Activated T-cell treated with anti-CD3 and anti-CD28 coated beads for 4 hours (primary cell): ENCODE data around the gene IGF1R.
"Not testable (repeated sequence)": the region's sequence is repeated elsewhere in the genome, so short reads cannot be mapped to it uniquely, and the experiment has no call there.

Experiments used
- DNase-seq: peaks from one replicate; pipeline ENCODE4 v3.0.0-alpha.2; 2020

The IGF1R gene

DNA sequence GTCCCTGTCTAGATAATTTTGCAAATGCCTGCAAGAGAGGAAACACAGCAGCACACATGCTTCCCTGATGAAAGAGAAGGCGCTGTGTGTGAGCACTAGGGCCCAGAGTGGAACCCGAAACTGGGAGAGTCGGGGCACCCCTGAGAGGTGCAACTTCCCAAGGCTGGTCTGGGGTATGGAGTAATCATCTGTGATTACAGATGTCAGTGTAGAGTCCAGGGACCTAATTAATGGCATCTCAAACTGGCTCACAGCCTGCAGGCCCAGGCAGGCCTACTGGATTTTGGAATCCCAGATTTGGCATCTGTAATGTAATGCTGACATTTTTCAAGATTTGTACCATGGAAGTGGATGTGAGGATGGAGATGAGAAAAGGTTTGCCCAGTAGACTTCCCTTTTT, 329.8 kb downstream of the IGF1R start:
- no peak for DNase-seq

DNA sequence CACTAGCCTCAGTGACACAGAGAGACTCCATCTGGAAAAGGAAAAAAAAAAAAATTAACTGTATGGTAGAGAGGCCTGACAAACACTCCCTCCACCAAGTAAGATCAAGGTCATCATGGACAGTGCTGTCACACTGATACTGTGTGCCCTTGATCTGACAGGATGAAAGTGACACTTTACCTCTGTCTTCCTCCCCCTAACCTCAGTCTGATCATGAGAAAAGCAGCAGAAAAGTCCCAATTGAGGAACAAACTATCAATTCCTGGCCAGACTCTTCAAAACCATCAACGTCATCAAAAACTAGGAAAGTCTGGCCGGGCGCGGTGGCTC, 332.5 kb downstream of the IGF1R start:
- no peak for DNase-seq

DNA sequence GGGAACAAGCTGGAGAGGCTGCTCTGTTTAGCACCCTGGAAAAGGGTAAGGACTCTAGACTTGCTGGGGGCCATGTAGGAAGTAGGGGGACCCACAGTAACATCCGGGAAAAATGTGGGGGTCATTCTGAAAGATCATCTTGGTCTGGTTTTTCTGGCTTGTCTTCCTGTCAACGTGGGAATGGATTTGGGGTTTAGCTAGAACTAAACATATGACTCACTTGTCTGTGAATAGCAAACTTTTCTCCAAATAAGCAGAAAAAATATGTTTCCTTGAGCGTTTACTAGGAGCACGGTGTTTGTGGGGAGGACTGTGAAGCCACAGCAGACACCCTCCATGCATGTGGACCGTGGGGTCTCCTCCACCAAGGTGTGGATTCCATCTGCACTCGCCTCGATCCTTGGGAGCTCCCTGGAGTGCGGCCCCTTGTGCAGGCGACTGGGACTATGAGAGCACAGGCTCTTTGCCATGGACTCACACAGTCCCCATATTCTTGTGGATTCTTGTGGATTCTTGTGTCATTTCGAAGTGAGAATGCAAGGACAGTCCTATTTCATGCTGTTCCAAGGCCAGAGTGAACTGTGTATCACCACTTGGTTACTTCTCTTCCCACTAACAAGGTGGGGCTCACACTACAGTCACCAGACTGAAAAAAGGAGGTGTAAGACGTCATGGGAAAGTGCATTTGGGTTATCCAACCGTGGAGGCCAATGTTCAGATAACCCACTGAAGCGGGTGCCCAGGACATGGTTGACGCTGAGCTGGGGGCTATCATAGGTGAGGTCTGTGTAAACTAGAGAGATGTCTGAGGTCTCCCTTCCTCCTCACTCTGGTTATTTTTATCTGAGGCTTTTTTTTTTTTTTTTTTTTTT, 333.7 kb downstream of the IGF1R start:
- no peak for DNase-seq

DNA sequence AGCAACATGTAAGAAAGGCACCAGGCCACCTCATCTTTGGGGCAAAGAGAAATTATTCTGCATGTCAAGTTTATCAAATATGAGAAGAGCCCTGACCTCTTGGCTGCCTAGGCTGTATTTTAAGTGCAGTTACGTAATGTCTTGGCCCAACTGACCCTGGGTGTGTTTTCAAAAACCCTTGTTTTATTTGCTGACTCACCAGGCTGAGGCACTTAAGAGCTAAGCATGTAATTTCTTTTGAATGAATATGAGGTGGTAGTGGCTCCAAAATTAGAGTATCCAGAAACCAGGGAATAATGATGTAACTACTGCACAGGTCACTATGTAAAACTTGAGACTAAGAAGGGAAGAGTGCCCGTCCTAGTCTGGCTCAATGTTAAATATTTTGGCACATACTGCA, 335.0 kb downstream of the IGF1R start:
- DNase-seq, result no peak

DNA sequence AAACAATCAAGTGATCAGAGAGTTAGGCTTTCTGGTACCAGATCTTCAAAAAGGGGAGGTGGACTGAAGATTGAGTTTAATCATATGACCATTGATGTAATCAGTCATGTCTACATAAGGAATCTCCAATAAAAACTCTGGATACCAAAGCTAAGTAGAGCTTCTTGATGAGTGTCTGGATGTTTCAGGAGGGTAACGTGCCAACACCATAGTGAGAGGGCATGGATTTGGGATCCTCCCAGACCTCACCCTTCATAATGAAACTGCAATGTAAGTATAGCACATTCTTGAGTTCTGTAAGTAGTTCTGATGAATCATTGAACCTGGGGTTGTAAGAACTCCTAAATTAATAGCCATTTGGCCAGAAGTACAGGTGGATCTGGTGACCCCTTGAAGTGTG, 337.9 kb downstream of the IGF1R start:
- DNase-seq, result no peak

DNA sequence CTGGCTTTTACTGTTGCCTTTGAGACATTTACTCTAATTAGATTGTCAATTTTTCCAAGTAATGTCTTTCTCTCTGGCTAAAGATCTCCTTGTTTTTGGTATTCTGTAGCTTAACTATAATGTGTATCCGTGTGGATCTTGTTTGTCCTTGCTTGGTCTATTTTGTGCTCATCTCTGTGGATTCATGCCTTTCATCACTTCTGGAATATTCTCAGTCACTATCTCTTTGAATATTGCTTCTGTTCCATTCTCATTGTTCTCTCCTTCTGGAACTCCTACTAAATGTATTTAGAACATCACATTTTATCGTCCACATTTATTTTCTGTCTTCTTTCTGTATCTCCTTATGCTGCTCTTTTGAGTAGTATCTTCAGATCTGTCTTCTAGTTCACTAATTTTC, 346.6 kb downstream of the IGF1R start:
- no peak for DNase-seq

DNA sequence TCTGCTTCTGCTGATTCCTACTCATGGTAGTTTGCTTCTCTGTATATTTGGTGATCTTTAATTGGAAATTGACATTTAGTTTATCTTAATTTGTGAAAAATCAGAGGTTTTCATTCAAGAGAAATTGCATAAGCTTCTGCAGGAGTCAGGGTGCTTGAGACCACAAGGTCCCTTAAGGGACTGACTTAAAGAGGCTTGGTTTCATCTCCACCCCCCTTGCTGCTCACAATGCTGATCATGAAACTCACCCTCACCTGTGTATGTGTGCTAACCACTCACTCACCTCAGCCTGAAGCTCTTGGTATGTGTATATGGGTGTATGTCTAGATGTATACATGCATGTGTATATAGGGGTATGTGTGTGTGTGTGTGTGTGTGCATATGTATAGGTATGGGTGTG, 347.8 kb downstream of the IGF1R start:
- no peak for DNase-seq

DNA sequence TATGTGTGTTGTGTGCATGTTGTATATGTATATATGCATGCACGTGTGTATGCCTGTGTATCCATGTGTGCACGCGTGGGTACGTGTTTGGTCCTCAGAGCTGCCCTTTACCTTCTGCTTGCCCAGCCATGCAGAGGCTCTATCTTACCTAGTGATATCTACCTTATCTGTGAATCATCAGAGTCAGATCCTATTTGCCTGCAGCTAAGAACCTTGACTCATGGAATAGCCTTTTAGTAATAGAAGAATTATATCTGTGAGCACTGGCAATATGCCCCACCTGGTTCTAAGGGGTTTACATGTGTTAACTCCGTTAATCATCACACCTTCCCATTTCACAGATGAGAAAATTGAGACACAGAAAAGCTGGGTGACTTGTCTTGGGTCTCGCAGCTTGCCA, 348.3 kb downstream of the IGF1R start:
- DNase-seq, result no peak

DNA sequence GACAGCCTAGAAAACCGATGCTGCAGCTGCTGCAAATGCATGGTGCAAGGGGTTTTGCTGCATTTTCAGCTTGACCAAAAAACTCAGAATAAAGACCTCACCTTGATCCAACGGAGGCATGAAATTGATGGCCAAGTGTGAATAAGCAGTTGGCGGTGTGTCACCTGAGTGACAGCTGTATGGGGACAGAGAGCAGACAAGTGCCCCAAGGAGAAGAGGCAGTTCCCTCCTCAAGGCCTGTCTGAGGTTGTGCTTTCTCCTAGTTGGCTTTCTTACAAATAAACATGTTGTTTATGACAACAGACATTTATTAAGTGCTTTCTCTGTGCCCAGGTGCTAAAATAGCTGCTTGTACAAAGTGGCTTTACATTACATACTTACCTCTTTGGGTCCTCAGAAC, 349.0 kb downstream of the IGF1R start:
- DNase-seq, result no peak

DNA sequence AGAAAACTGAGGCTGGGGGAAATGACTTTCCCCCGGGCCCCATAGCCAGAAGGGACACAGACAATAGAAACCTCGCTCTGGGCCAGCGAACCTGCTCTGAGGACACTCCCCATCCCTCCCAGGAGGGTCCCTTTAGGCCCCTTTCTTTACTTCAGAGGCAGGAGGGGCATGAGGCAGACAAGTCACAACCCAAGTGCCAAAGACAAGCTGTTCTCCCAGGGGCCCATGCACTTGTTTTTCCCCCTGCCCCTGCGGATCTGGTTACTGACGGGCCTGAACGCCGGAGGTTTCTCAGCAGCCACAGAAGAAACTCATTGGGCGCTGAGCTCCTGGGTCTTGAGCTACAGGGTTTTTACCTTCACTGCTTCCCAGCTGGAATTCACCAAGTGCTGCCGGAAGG, 349.4 kb downstream of the IGF1R start:
- DNase-seq, result no peak

DNA sequence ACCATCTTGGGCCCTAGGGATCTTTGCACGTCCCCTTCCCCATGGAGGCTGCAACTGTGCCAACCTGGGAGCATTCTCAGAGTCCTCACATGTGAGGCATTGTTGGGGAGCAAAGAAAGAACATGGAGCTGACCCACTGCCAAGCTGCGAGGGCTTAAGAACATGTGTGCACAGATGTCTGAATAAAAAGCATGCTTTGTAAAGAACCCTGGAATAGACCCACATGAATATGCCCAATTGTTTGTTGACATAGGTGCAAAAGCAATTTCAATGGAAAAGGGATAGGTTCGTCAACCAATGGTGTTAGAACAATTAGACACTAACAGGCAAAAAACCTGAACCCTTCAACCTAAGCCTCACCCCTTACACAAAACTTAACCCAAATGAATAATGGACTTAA, 349.9 kb downstream of the IGF1R start:
- no peak for DNase-seq

DNA sequence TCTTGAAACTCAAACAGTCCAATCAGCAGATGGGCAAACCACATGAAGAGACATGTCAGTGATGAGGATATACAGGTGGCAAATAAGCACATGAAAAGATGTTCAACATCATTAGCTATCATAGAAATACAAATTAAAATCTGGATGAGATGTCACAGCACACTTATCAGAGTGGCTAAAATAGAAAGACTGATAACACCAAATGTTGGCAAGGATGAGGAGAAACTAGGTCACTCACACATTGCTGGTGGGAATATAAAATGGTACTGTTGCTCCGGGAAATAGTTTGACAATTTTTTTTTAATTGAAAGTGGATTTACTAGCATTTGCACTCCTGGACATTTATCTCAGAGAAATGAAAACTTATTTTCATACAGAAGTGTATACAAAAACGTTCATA, 350.9 kb downstream of the IGF1R start:
- no peak for DNase-seq

DNA sequence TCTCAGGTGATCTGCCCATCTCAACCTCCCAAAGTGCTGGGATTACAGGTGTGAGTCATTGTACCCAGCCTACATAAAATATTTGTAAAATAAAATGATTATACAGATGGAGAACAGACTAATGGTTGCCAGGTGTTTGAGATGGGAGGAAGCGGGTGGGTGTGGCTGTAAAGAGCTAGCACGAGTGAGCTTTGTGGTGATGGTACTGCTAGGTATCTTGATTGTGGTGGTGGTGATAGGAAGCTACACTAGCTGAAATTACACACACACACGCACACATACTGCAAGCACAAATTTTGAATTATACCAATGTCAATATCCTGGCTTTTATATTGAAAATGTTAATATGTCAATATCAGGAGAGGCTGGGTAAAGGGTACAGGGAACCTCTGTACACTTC, 353.9 kb downstream of the IGF1R start:
- DNase-seq, result no peak

DNA sequence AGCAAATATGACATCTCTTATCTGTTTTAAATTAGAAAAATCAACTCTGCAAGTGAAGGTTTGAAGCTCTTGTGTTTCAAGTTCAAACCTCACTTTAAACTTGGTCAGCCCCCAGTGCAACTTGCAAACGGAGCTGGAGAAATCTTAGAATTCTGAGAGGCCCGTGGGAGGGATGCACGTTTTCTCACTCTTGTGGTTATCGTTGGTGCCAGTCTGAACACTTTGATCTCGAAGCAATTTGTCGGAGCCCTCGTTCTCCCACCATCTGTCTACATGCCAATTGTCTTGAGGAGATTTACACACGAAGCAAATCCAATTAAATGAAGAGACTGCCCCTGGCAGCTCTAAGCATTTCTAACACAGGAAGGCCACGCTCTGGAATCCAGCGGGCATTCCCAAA, 355.0 kb downstream of the IGF1R start:
- not testable (repeated sequence) for DNase-seq

DNA sequence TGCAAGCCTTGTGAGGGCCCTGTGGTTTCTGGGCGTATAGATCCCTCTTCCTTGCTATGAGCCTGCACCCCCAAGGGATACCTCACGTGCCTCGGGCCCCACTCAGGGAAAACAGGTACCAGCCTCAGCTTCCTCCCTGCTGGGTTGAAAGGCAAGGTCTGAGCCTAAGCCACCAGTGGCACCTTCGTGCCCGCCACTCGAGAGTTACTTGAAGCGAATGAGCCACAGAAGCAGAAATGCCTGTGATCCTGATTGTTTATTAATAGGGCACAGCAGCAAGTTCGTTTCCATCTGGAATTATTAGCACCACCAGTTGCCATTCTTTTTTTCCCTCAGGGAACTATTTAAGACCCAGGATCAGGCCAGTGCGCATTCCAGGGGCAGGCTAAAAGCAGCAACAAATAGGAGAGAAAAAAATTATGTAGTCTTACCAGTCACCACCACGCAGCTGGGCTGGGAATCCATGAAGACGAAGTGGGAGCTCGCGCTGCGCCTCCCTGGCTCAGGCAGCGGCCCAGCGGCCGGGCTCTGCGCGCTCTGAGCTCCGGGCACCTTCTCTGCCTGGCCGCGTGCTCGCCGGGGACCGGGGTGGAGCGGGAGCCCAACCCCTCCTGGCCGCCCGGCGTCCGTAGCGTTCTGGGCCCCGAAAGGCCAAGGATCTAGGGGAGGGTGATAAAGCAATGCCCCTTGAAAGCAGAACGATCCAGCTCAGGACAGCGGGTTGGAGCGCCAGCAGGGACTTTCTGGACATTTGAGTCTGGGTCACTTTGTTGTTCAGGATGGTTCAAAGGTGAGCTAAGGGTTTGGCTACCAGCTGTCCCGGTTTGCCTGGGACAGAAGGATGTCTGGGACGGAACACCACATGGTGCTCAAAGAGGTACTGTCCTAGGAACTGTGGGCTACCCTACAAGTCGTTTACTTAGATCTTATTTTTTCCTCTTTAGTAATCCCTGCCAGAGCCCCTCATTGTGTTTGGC, 356.9 kb downstream of the IGF1R start:
- DNase-seq, result not testable (repeated sequence)

DNA sequence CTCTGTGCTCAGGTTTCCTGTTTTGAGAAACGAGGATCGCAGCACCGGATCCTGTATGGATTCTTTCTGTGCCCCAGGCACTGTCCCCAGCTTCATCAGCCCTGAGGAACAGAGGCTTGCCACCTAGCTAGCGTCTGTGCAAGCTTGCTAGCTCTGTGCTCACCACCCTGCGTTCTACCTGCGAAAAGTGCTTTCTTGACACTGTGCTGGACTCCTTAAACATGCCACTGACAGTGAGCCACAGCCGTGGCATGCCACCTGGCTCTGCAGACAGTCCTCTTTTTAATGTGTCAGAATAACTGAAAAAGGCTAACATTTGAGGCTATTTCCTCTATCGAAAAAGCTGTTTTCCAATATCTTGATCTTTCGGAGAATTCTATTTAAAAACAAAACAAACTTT, 357.8 kb downstream of the IGF1R start:
- no peak for DNase-seq

DNA sequence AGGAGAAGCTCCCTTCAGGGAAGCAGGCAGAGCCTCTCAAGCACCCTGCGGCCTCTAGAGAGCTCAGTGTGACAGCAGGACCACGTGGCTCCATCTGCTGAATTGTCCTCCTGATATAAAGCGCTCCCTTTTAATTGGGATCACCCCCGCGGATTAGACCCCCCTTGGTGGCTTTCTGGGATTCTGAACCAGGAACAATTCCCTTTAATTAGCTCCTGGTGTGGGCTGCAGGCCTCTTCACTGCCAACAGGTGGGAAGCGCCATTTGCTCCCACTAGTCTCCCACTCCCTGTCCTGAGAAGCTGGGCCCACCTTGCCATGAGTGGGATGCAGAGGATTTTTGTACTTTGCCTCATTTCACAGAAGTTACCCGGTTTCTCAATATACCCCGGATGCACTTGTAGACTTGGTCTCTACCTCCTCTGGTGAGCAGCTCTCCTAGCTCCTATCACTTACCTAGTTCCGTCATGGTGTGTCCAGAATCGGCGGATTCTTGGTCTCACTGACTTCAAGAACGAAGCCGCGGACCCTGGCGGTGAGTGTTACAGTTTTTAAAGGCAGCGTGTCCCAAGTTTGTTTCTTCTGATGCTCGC, 358.7 kb downstream of the IGF1R start:
- no peak for DNase-seq

DNA sequence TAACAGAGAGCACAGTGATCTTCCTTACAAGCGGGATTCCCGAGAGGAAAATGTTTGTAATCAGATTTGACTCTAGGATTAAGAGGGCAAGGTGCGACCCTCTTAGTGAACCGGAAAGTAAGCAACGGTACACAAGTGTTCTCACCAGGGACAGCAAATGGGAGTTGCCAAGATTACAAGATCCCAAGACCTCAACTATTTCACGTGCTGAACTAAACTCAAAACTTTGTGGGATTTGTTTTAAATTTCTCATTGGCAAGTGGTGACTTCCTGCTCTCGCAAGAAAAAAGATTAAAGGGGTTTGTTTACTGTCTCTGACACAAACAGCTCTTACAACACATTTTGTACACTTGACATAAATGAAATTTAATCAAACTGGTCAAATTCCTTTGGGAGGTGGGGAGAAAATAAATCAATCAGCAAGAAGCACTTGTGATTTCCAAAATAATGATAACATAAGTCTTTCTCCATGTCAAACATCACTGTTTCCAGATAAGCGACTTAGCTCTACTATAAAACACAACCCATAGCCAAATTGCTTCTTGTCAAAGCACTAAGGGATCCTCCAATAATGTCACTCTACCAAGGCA, 361.5 kb downstream of the IGF1R start:
- DNase-seq, result no peak

DNA sequence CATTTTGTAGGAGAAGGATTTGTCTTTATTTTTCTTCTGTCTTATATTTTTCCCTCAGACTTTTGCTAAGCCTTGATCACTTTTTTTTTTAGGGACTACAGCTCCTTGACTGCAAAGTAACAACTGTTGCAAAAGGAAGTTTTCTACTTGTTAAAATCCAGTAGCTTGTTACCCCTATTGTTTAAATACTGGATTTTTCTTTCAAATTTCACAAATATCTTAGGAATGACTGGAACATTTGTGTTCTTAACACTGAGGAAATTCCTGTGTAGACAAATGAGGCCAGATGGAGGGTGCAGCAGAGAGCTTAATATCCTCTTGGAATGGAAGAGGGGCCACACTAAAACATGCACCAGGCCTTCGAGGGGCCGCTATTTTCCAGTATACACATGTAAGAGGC, 362.4 kb downstream of the IGF1R start:
- DNase-seq, result no peak
